HG02852 (cell line): ENCODE results near the gene LRP3.
"Not testable (repeated sequence)": the region's sequence is repeated elsewhere in the genome, so short reads cannot be mapped to it uniquely, and the experiment has no call there.

Experiments used
- ATAC-seq: cut with Tn5 transposase; IDR thresholded peaks from one replicate; pipeline ENCODE4 v1.9.1; 2021; ENCODE audit warnings: mild to moderate bottlenecking, moderate library complexity; ENCODE audit not compliant: unreplicated experiment

Gene LRP3

GRCh38 chr19:33215438-33216197, 21.5 kb downstream of the LRP3 start:
- no peak for ATAC-seq

DNA sequence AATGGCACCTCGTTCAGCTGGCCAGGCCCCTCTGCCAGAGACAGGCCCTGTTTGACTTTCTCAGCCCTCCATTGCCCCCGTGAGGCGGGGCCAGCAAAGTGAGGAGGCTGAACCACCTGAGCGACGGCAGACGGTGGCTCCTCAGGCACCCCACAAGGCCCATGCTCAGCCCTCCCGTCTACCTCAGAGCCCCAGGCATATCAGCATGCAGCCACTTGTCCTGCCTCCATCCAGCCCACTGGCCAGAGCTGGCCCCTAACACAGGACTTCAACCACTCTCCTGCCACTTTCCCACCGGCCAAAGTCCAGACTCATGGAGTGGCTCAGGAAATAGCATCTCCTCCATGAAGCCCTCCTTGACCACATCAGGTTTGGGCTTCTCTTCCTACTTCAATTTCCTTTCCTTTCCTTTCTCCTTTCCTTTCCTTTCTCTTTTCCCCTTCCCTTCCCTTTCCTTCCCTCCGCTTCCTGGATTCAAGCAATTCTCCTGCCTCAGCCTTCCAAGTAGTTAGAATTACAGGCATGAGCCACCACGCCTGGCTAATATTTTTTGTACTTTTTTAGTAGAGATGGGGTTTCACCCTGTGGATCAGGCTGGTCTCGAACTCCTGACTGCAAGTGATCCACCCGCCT, 22.2 kb downstream of the LRP3 start:
- no peak for ATAC-seq

DNA sequence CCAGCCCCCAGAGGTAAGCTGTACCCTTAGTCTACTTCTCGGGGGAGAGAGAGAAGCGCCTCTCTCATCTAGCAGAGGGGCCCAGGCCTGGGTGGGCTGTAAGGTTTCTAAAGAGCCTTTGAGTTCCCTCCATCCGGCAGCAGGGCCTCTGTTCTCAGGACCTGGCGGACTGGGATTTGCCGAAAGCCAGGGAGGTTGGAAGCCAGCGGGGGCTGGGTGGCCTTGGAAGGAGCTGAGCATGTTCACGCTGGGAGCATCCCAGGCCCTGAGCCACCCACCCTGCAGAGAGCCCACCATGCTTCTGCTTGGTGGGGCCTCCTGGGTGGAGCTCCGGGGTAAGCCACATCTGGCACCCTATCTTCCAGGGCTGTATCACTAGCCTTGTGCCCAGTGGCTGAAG, 23.8 kb downstream of the LRP3 start:
- no peak for ATAC-seq

GRCh38 chr19:33219261-33219815, 25.2 kb downstream of the LRP3 start:
- ATAC-seq = no peak

DNA sequence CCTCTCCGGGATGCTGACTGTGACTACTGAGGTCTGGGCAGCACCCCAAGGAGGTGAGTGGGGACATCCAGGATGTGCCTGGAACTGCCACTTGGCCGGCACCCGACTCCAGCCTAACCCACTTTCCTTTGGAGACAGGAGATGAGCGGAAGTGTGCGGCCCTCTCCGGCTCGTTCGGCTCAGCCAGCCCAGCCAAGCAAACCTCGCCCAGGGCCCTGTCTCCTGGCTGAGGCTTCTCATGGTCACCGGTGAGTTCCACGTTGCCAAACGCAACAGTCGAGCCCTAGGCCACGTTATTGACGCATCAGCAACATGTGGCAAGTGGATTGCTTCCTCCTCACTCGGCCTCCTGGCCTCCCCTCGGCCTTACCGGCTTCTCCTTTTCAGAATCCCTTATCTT, 26.0 kb downstream of the LRP3 start:
- ATAC-seq = no peak

- ATAC-seq = no peak
Observed at GRCh38 chr19:33220735-33221134, 26.6 kb downstream of the LRP3 start.

DNA sequence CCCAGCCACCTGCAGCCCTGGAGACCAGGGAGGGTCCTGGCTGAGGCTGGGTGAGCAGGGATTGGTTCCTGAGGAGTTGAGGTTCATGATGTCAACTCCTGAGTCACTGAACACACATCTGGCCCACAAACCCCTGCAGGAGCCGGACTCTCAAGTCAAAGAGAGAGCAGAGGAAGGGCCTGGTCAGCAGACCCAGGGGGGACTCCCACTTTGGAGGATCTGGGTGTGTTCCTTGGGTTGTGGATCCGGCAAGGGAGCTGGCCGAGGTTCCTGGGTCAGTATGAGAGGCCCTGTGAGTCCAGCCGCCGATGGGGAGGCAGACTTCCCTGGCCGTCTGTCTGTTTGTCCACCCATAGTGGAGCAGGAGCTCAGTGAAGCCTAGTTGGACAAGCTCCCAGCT, 27.5 kb downstream of the LRP3 start:
- no peak for ATAC-seq

DNA sequence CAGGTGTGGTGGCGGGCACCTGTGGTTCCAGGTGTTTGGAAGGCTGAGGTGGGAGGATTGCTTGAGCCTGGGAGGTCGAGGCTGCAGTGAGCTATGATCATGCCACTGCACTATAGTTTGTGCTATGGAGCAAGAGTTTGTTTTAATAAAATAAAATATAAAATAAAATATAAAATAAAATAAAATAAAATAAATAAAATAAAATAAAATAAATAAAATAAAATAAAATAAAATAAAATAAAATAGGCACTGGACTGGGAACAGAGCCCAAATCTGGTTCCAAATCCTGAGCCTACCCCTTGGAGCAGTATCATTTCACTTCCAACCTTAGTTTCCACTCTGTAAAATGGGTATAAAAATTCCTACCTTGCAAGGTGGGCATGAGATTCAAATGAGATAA, 28.1 kb downstream of the LRP3 start:
- ATAC-seq = not testable (repeated sequence)

DNA sequence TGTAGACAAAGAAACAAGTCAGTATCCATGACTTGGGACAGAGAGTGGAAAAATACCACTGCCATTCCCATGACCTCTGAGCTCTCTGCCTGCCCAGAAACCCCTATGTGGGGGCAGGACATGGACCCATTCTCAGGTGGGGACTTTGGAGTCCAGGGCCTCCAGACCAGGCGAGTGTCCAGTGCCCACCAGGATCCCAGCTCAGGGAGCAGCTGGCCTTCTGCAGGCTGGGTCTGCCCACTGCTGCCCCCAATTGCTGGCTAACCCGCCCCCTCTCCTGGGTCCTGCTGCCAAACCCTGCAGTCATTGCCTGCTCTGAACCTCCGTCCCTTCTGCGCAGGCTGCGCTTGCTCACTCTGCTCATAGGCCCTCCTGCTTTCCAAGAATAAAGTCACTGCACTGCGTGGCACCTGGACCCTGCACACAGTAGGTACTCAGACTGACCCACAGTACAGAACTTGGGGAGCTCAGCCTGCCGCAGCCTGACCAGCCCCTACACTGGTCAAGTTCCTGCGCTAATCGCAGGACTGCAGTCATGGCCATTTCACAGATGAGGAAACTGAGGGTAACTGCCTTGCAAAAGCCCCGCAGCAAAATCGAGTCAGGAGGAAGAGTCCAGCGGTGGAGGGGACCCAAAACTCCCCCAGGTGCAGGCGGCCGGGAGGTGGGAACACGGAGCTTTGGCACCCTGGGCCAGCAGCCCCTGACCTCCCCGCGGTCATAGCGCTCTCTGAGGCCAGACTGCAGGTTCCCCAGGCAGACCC, 30.7 kb downstream of the LRP3 start:
- no peak for ATAC-seq

- no peak for ATAC-seq
Observed at GRCh38 chr19:33225458-33225926, 31.4 kb downstream of the LRP3 start, which contains the start of gene SLC7A10. Gene SLC7A10 (minus strand): TSS chr19:33225850. CDS start chr19:33225703, 147 bp downstream.

GRCh38 chr19:33226550-33227241, 32.6 kb downstream of the LRP3 start:
- ATAC-seq = no peak

- ATAC-seq = no peak
Observed at GRCh38 chr19:33227242-33227650, 33.1 kb downstream of the LRP3 start.

- ATAC-seq = no peak
Observed at GRCh38 chr19:33227870-33228599, 33.9 kb downstream of the LRP3 start.

- no peak for ATAC-seq
Observed at GRCh38 chr19:33229962-33230361, 35.8 kb downstream of the LRP3 start.

DNA sequence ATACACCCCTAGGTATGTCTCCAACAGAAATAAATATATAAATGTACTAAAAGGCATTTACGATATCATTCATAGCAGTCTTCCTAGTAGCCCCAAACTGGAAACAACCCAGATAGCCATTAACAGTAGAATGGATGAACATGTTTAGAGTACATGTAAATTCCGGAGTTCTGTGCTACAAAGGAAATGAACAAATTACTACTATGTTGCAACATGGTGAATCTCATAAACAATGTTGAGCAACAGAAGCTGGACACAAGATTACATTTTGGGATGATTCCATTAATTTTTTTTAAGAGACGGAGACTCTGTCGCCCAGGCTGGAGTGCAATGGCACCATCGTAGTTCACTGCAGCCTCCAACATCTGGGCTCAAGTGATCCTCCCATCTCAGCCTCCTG, 37.4 kb downstream of the LRP3 start:
- no peak for ATAC-seq

GRCh38 chr19:33232656-33233055, 38.5 kb downstream of the LRP3 start:
- ATAC-seq = no peak

DNA sequence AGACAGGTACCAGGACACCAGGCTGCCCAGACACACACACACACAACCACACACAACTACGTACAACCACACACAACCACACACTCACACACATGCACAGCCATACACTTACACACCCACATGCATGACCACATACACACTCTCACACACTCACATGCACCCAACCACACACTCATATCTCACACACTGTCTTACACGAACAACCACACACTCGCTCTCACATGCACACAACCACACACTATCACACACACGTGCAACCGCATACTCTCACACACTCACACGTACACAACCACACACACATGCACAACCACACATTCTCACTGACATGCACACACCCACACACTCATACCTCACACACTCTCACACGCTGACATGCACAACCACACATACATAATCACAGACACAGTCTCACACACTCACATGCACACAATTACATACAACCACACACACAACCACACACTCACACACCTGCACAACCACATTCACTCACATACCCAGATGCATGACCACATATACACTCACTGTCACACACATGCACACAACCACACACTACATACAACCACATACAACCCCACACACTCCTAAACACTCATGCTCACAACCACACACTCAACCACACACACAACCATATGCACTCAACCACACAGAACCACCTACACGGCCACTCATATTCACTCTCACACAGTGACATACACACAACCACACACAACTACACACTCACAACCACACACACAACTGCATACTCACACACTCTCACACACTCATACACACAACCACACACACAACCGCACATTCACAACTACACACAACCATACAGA, 39.1 kb downstream of the LRP3 start:
- no peak for ATAC-seq

GRCh38 chr19:33234092-33234491, 40.0 kb downstream of the LRP3 start:
- ATAC-seq = no peak

GRCh38 chr19:33234736-33235135, 40.6 kb downstream of the LRP3 start:
- ATAC-seq = no peak
